Right renal pelvis (tissue), 4 donors: ENCODE results near the gene ENTPD8. TPM values are rescaled to one million over a fixed set of nuclear protein-coding genes. Genes with fewer than 3 reads are reported as not detected.

Experiments
- DNase-seq, 4 donors: peaks; one replicate each; pipeline ENCODE4 v3.0.0-alpha.2; 2013; ENCODE audit warnings: low read depth in 4 of 4, low spot score in 3 of 4, missing footprints in 1 of 4
- polyA plus RNA-seq, 4 donors: library from polyadenylated mRNA; unstranded; fragments of 120-200 nt; gene quantifications; one replicate each; pipeline ENCODE4 v1.2.1, GENCODE V29; 2013; ENCODE audit not compliant: insufficient read length in 4 of 4

ENTPD8 gene
- polyA plus RNA-seq, 4 donors: 0.52 to 0.59 (median 0.56) TPM

DNA sequence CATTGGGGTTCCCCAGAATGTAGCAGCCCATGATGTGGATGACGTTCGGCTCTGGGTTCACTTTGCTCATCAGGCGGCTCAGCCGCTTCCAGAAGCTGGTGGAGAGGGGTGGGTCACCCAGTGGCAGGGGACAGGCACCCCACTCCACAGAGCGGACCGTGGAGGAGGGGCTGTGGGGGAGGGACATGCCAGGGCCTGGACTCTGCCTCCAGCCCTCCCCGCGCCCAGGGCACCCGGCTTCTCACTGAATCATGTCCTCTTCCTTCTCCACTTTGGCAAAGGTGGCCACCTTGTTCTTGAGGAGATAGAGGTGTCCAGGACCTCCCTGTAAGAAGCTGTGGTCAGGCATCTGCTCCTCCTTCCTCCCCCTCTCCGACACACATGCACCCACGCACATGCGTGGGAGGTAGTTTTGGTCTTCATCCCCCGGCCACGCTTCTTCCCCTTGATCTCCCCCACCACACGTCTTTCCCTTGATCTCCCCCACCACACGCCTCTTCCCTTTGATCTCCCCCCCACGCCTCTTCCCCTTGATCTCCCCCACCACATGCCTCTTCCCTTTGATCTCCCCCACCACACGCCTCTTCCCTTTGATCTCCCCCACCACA lies 8.9 kb upstream of the ENTPD8 start:
- DNase-seq: no peak

DNA sequence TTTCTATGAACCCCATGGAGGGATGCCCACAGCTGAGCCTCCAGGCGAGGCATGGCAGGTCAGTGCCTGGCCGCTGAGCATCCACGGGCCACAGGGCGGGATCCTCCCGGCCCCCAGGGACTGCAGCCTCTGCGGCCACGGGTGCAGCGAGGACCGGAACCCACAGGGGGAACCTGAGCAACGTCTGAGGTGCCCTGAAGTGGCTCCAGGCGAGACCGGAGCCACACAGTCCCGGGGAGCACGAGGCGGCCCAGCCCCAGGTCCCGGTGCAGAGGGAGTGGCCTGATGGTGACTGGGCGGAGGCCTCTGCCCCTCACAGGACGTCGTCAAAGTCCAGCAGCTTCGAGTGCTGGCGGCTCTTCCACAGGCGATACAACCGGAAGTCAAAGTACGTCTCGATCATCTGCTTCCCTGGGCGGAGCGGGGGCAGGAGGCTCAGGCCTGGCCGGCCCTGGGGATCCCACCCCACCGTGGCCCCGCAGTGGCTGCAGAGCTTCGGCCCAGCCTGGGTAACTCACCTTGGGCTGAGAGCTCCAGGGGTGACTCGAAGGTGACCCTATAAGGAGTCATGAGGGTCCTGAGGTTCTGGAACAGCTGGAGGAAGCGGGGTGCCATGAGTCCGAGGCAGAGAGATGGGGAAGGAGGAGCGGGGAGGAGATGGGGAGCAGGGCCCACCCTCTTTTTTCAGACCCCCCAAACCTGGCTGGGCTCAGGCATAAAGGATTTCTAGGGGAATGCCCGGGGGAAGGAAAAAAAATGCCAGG lies 8.1 kb upstream of the ENTPD8 start:
- DNase-seq: no peak

DNA sequence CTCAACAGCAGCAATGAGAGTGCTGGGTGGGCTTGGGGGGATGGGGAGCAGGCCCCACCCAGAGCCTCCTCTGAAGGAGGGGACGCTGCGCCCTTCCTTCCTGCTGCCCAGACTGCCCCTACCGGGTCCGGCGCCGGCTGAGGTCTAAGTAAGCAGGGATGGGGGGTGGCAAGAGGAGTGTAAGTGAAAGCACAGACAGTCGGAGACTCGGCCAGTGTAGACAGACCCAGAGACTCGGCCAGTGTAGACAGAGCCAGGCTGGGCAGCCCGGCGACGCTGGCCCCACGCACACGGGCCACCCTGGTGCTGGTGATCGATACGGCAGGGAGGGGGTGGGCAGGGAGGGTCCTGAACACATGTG lies 7.4 kb upstream of the ENTPD8 start:
- no peak for DNase-seq

DNA sequence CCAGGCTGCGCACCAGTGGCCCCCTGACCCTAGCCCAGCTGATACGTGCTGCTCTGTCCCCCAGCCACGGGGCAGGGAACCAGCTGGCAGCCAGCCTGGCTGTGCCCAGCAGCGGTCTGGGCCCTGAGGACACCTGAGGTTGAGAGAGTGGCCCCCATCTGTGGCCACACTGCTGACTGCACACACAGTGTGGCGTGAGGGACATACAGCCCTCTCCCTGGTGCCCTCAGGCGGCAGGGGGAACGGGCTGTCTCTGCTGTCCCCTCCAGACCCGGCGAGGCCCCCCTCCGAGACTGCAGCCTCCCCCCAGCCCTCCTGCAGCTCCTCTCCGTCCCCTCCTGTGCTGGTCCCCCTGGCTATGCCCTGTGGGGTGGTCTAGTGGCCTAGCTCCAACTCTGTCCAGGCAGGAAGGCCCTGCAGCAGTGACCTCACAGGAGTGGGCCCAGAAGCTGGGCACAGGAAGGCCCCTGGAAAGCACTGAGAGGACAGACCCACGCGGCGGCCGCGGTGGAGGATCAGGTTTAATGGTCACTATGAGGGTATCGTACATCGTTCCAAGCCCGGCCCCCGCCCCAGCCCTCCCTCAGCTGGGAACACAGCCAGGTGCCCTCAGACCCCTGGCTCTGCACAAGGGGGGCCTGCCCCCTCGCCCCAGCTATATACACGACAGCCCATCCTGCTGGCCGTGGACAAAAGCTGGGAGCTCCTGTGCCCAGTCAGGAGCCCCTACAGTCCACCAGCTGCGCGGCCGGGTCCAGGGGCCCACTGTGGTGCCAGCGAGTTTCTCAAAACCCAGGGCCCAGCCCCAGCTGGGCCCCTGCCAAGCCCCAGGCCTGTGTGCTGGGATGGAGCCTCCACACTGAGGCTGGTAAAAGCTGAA lies 6.8 kb upstream of the ENTPD8 start:
- DNase-seq: no peak

DNA sequence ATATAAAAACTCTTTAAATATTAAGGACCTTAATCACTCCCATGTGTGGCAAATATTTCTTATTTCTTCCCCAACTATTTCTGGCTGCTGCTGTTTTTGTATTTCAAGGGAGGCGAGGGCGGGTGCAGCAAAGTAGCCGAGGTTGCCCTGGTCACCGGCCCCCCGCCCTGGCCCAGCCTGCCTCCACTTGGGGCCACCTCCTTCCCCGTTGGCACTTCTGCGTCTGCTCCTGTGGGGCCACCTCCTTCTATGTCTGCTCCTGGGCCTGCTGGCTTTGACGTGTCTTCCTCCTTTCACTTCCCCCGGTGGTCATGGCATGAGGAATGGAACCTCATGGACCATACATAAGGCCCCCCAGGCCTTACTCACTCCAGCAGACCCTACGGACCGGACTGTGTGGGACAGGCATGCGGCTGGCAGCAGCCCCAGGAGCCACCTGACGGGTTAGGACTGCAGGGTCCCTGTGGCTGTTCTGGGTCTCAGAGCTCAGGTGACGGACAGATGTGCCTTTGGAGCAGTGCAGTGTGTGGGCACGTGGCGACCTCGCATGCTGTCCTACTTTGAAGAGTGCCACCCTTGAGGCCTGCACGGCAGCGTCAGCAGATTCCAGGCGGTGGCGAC lies 5.8 kb upstream of the ENTPD8 start:
- no peak for DNase-seq

DNA sequence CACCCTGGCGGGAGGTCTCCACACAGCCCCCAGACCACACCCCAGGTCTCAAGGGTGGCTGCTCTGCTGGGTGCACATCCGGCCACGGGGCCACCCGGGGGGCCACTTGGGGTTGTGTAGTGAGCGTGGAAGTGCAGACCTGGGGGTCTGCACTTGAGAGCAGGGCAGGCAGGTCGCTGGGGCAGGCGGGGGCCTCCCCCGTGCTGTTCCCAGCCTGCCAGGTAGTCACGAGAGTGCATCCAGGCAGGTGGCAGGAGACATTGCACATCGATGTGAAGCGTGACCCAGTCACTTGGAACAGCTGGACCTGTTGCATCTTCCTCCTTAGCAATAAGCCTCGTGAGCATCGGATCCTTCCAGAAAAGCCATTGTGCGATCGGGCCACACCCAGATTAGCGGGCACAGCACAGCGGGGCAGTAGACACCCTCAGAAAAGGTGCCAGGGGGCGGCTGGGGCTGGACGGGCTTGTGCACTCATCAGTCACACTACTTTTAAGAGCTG lies 4.8 kb upstream of the ENTPD8 start:
- no peak for DNase-seq

DNA sequence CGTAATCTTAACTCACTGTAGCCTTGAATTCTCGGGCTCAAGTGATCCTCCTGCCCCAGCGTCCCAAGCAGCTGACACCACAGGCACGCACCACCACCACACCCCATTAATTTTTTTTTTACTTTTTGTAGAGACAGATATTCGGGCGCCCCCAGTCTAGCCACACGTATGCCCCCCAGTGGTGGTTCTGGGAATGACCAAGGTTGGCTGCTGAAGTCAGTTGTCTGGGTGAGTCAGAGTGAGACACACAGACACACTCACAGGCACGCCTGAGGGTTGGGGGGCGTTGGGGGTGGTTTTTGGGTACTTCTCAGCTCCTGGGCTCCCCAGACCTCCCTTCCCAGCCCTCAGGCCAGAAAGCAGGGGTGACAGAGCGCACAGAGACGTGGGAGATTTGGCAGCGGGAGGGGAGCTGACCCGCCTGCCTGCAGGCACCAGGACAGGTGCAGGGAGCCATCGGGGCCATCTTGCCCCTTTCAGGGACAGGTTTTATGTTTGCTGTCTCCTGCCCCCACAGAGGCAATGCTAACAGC lies 4.2 kb upstream of the ENTPD8 start:
- no peak for DNase-seq

DNA sequence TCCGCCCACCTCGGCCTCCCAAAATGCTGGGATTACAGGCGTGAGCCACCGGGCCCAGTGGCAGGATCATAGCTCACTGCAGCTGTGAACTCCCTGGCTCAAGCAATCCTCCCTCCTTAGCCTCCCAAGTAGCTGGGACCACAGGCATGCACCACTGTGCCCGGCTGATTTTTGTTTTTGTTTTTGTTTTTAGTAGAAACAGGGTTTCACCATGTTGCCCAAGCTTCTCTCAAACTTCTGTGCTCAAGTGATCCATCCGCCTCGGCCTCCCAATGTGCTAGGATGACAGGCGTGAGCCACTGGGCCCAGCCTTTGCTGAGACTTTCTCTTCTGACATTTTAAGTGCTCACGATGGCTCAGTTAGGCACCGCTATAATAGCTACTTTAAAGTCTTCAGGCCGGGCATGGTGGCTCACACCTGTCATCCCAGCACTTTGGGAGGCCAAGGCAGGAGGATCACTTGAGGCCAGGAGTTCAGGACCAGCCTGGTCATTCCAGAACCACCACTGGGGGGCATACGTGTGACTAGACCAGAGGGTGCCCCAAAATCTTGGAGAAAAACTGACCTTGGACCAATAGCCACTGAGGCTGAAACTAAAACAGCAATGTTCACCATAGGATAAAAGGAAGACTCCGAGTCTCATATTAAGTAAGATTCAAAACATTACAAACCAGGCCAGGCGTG lies 3.1 kb upstream of the ENTPD8 start:
- DNase-seq: no peak

DNA sequence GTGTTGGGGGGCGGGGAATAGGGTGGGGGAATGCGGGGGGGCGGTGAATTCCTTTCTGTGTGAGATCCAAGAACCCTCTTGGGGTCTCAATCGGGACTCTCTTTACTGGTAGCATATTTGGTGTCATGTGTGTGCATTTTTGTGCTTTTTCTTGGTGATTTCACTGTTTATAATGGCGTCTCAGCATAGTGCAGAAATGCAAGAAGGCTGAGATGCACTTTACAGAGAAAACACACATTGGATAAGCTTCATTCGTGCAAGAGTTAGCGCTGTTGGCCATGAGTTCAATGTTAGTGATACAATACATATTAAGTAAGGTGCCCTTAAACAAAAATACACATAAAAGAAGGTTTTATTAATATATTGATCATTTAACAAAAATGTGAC lies 771 bp upstream of the ENTPD8 start:
- DNase-seq: no peak

DNA sequence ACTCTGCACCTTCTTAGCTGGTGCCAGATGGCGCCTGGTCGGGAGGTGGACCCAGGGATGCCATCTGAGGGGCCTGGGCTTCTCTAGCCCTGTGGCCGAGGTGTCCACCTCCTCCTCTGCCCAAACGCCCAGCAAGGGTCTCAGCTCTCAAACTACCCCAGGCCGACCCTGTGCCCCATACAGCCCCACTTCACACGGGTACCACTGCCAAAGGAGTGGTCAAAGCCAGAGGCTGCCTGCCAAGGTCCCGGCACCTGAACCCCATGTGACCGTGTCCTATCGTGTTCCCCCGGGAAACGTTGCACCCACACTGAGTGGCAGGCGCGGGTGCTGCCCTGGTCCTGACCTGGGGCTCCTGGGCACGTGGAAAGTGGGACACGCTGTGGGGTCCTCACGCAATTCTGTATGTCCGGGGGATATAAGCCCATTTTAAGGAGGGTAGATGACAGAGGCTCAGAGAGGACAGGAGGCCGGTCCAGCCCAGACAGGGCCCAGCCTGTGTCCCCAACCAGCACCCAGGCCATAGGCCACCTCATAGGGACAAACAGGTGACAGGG lies 1.9 kb downstream of the ENTPD8 start:
- DNase-seq: no peak

DNA sequence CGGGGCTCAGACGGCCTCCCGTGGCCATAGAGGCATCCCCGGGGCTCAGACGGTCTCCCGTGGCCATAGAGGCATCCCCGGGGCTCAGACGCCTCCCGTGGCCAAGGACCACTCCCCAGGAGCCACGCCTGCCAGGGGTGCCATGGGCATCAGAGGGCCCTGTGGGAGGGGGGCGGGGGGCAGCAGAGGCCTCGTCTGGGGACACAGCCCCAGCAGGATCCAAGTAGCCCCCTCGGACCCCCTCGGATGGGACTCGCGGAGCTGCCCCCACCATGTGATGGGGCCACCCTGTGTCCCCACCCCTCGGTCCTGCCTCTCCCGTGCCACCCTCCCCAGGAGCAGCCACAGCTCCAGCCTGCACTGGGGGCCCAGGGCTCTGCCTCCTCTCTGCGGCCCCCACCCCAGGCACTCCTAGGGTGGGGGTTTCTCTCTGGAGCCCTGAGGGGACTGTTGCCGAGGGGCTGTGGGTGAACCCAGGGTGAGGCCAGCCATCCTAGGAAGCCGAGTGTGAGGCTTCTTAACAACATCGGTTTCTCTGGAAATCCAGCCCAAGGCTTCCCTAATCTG lies 2.5 kb downstream of the ENTPD8 start:
- DNase-seq: no peak

DNA sequence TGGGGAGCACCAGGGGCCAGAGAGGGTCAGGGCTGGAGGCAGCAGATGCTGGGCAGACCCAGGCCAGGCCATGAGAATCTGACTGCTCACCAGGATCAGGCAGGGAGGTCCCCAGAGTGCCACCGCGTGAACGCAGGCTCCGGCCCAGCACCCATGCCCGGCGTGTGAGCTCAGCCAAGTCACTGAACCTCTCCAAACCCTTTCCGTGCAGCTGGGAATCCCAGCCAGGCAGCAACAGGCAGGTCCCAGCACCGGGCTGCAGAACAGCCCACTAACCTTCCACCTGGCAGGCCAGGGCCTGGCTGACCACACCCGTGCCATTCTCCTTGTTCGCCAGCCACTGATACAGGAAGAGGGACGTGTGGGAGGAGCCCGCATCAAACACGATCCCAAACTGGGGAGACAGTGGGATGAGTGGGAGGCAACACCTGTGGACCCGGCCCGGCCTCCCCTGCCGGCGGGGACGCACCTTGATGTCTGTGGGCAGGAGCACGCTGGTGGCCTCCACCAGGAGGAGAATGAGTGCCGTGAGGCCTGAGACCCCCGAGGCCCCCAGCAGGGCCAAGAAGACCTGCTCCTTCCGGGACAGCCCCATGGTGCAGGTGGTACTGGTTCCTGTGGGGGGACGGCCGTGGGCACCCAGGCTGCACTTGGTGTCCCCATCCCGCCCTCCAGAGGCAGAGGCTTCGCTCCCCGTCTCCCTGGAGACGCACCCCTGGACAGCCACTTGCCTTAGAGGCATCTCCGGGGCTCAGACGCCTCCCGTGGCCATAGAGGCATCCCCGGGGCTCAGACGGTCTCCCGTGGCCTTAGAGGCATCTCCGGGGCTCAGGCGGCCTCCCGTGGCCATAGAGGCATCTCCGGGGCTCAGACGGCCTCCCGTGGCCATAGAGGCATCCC lies 3.2 kb downstream of the ENTPD8 start:
- no peak for DNase-seq

DNA sequence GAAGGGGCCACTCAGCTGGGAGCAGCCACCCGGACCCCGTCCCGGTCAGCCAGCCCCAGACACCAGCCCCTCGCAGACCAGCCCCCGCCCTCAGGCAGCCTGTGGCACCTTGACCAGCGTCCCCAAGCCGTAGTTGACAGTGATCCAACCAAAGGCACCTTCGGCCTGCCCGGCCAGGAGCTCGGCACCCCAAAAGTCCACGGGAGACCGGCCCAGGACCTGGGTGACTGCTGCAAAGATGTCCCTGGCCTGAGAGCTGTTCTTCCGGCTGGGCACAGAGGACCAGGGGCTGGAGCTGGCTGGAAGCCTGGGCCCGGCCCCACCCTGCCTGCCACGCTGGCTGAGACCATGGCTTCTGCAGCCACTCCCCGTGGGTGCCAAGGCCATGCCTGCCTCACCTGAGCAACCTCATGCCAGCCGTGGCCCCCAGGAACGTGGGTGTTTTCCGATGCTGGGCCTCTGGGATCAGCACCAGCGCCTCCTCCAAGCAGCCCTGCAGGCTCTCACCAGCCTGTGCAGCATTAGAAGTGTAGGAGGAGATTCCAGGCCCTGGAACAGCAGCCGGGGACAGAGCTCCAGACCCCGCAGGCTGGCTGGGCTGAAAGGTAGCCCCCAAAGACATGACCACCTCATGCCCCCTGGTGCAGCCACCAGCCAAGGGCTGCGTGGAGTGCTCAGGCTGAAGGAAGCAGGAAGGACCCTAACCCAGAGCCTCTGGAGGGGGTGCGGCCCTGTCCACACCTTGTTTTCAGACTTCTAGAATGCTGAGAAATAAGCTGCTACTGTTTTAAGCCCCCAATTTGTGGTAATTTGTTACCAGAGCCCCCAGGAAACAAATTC lies 4.2 kb downstream of the ENTPD8 start:
- no peak for DNase-seq

DNA sequence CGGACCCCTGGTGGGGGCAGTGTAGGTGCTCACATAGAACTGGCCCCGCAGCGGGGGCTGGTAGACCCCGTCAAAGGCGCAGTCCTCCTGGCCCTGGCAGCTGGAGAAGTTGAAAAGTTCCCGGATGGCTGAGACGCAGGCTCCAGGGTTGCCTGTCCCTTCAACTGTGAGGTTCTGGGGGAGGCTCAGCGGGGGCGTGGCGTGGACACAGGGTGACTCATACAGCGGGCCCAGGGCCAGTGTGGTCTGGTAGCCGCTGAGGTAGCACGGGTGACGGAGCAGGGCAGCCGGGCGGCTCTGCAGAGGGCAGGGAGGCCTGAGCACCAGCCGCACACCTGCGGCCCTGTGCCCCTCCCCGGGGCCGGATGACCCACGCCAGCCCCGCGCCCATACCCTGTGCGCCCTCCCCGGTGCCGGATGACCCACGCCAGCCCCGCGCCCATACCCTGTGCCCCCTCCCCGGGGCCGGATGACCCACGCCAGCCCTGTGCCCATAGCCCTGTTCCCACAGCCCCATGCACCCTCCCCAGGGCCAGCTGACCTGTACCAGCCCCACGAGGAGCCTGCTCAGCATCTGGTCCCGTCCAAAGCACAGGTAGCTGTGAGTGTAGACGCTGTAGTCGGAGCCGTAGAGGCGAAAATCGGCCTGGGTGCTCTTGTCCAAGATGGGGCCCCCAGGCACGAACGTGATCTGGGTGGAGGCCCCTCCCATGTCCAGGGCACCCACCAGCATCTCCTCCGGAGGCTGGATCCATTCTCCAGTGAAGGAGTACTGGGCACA lies 5.0 kb downstream of the ENTPD8 start:
- no peak for DNase-seq

DNA sequence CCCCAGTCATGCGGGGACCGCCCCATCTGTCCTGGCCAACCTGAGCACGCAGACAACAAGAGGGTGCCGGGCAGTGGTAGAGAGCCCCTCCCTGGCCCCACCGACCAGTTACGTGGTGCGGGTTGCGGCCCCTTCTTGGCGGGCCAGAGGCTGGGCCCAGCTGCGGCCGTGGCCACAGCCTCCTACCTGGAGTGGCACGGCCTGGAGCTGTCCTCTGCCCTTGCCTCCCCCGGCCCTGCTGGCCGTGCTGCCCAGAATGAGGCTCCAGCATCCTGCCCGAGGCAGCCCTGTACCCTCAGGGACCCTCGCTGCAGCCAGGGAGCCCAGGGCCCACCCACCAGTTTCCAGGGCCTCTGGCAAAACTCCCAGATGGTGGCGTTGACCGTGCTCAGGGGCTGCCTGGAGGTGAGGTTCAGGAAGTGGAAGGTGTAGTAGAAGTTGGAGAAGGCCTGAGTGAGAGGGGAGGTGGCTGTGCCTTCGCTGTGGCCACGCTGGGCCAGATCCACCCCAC lies 5.7 kb downstream of the ENTPD8 start:
- DNase-seq: no peak

DNA sequence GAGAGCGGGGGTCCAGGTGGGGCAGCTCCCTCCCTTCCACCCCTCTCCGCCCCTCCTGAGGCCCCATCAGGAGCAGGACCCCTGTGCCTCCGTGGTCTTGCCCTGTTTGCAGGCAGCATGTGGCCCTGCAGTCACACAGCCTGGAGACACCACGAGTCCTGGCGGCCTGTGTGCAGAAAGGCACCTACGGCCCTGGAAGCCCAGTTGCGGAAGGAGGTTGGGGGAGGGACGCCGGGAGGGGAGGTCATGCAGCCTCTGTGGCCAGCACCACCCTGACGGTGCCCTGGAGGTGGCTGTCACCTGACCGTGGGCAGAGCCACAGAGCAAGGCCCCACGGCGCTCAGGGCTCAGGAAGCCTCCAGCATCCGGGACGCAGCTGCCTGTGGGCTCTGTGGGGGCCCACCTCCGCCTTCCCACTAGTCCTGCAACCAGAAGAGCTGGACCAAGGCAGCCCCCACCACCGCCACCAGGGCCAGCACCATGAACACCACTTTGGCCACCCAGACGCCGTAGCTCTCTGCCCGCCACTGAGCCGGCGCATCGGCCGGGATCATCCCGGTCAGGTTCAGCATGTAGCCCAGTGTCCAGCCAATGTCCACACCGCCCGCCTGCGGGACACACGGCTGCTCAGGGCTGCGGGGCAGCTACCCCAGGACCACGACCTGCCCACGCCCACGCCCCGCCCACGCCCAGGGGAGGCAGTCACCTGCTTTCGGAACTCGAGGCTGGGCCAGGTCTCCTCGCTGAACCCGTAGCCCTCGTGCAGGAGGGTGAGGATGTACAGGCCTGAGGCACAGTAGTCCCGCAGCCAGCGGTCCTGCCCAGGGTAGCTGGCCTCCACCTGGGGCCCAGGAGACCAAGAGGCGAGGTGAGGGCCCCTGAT lies 6.4 kb downstream of the ENTPD8 start:
- no peak for DNase-seq
